IgD-negative memory B cell (primary cell): Measurements from ENCODE around the gene DSG2. TPM values are rescaled to one million over a fixed set of nuclear protein-coding genes. Genes with fewer than 3 reads are reported as not detected.

ENCODE experiments used
- H3K27ac Mint-ChIP-seq, 3 donors: one replicate each; pipeline ENCODE4 v1.8.0; 2020 to 2022; ENCODE audit warnings: mild to moderate bottlenecking in 3 of 3, mixed read lengths in 3 of 3, moderate library complexity in 1 of 3
- H3K27me3 Mint-ChIP-seq: one replicate; pipeline ENCODE4 v1.8.0; 2021; ENCODE audit warnings: mixed read lengths
- H3K36me3 Mint-ChIP-seq: one replicate; pipeline ENCODE4 v1.8.0; 2020; ENCODE audit warnings: mild to moderate bottlenecking, mixed read lengths
- H3K4me1 Mint-ChIP-seq, 3 donors: one replicate each; pipeline ENCODE4 v1.8.0; 2020 to 2022; ENCODE audit warnings: mixed read lengths in 3 of 3, mild to moderate bottlenecking in 1 of 3
- H3K4me3 Mint-ChIP-seq, 4 donors: one replicate each; pipeline ENCODE4 v1.8.0; 2020 to 2022; ENCODE audit warnings: mild to moderate bottlenecking in 4 of 4, mixed read lengths in 4 of 4, moderate library complexity in 3 of 4
- H3K9me3 Mint-ChIP-seq, 3 donors: one replicate each; pipeline ENCODE4 v1.8.0; 2020 to 2021; ENCODE audit warnings: mixed read lengths in 3 of 3, mild to moderate bottlenecking in 1 of 3
- polyA plus RNA-seq: library from polyadenylated mRNA; unstranded; fragments of 300-500 nt; fragmentation: Illumina TruSeq; gene quantifications from one replicate; pipeline ENCODE4 v1.2.3, GENCODE V29; 2021

Gene DSG2
- polyA plus RNA-seq, 1 donor from 2014 or later: not detected

- Mint-ChIP-seq H3K4me3 (no peak overlapping the region), H3K9me3 (no peaks in the 10 kb centered on the region), H3K4me1 (peaks cover 0 to 3% (median 0%) of the 10 kb centered on the region in 3 donors), H3K27ac (no peak overlapping the region), H3K36me3 (no peaks in the 10 kb centered on the region), H3K27me3 (peaks cover 14% of the 10 kb centered on the region)
These were observed 59.5 kb downstream of the DSG2 start for GRCh38 chr18:31557446-31557845.

GRCh38 chr18:31558567-31558966 lies 60.6 kb downstream of the DSG2 start:
- Mint-ChIP-seq H3K4me3 (no peak overlapping the region), H3K27me3 (peaks cover 14% of the 10 kb centered on the region), H3K9me3 (no peaks in the 10 kb centered on the region), H3K36me3 (no peaks in the 10 kb centered on the region), H3K4me1 (peaks cover 0 to 3% (median 0%) of the 10 kb centered on the region in 3 donors), H3K27ac (no peak overlapping the region)

DNA sequence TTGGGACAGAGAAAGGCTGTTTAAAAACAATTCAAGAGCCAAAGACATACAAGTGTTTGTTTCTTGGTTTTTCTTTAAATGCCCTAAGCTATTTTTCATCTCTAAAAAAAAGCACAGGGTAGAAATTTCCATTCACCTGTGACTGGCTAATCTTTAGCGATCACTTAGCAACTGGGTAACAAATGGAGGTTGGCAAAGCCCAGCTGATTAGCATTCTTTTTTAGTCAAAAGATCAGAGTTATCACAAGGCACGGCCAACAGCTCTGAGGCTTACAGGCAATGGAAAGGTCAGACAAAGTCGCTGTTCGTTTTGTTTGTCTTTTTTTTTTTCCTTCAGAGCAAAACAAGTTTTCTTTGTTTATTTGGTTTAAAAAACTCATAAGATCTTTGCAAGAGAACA lies 64.7 kb downstream of the DSG2 start:
- Mint-ChIP-seq H3K4me3 (no peak overlapping the region), H3K36me3 (no peaks in the 10 kb centered on the region), H3K27me3 (peaks cover 3% of the 10 kb centered on the region), H3K27ac (no peak overlapping the region), H3K4me1 (no peaks in the 10 kb centered on the region), H3K9me3 (no peaks in the 10 kb centered on the region)

DNA sequence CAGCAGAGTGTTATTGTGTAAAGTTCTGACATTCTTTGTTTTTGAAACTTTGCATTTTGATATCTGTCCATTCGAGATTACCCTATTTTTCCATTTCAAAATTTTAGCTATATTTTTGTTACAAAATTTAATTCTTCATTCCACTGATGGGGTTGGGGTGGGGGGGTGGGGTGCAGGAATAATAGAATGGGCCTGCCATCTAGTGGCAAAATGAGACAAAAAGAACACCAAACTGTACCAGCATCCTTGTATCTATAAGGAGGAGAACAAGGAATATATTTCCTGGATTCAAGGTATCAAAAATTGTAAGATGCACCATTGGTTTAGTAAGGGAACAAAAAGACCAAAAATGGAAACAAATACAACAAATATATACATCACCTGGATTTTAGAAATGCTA lies 65.8 kb downstream of the DSG2 start:
- Mint-ChIP-seq H3K36me3 (no peaks in the 10 kb centered on the region), H3K9me3 (no peaks in the 10 kb centered on the region), H3K4me1 (no peaks in the 10 kb centered on the region), H3K27me3 (peaks cover 3% of the 10 kb centered on the region), H3K4me3 (no peak overlapping the region), H3K27ac (no peak overlapping the region)

DNA sequence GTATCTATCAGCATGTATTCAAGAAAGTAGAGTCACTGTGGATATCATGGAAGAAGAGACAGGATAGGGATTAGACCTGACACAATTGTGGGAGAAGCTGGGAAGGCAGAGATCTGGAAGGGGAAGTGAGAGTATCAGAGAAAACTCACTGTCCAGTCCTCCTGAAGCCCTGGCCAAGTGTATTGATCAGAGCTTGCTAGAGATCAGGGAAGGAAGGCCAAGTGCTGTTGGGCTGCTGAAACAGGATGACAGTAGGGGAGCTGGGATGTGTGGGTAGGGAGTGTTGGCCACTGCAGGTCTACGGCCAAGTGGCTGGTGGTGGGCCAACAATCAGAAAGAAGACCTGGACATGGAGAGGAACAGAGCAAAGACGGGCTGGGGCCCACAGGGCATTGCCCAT lies 67.4 kb downstream of the DSG2 start:
- no peaks in the 10 kb centered on the region for H3K36me3 Mint-ChIP-seq
- no peaks in the 10 kb centered on the region for H3K4me1 Mint-ChIP-seq
- H3K27ac Mint-ChIP-seq: no peak overlapping the region
- no peak overlapping the region for H3K4me3 Mint-ChIP-seq
- H3K27me3 Mint-ChIP-seq: peaks cover 3% of the 10 kb centered on the region
- H3K9me3 Mint-ChIP-seq: no peaks in the 10 kb centered on the region

GRCh38 chr18:31565782-31566512 lies 68.0 kb downstream of the DSG2 start:
- H3K9me3 Mint-ChIP-seq: no peaks in the 10 kb centered on the region
- H3K36me3 Mint-ChIP-seq: no peaks in the 10 kb centered on the region
- H3K27me3 Mint-ChIP-seq: peaks cover 3% of the 10 kb centered on the region
- H3K27ac Mint-ChIP-seq: no peak overlapping the region
- H3K4me3 Mint-ChIP-seq: no peak overlapping the region
- H3K4me1 Mint-ChIP-seq: no peaks in the 10 kb centered on the region

DNA sequence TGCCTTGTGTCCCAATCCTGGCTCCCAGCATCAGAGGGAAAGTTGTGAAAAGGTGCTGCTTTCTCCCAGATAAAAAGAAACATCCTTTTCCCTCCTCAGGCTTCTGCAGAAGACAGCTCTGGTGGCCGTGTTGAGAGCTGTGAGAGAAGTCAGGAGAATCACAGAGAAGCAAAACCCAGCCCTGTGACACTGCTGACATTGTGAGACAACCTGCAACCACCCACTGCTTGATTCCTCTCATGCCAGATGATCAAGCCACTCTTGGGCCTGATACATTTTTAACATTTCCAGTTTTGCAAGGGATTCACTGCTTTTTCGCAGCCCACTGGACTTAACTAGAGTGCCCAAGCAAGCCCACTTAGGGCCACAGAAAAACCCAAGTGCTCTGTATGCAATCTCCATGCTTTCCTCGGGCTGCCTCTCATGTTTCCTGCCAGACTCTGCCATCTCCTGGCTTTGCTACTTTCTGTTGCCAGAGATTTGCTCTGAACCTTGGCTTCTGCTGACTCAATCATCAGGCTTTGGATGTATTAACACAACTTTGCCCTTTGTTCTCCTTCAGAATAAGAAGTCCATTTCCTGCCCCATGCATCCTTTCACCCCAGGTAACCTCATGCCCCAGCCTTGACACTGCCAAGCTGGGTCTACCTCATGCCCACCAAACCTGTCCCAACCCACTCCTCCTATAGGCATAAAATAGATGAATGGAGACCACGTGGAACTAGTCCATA lies 68.8 kb downstream of the DSG2 start:
- H3K27me3 Mint-ChIP-seq: peaks cover 3% of the 10 kb centered on the region
- H3K4me1 Mint-ChIP-seq: no peaks in the 10 kb centered on the region
- H3K4me3 Mint-ChIP-seq: no peak overlapping the region
- no peaks in the 10 kb centered on the region for H3K36me3 Mint-ChIP-seq
- no peak overlapping the region for H3K27ac Mint-ChIP-seq
- no peaks in the 10 kb centered on the region for H3K9me3 Mint-ChIP-seq

DNA sequence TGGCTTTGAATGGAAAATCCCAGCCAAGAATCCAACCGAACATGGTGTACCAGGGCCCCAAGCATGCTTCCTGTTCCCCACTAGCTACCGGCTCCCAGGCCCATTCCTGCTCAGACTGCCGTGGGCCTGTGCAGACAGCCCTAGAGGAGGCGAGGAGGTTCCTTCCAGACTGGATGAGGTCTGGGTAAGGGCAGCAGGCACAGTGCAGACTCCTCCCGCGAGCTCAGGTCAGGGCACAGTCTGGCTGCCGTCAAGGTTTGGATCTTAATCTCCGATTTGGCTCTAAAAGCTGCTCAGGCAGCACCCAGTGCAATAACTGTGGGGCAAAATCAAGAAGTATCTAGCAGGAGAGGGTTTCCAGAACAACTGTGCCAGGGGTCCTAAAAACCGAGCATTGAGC lies 74.4 kb downstream of the DSG2 start:
- Mint-ChIP-seq H3K27ac (no peak overlapping the region), H3K4me3 (no peak overlapping the region), H3K27me3 (peaks cover 4% of the 10 kb centered on the region), H3K9me3 (no peaks in the 10 kb centered on the region), H3K36me3 (no peaks in the 10 kb centered on the region), H3K4me1 (no peaks in the 10 kb centered on the region)

- H3K27me3 Mint-ChIP-seq: peaks cover 4% of the 10 kb centered on the region
- H3K4me3 Mint-ChIP-seq: no peak overlapping the region
- H3K9me3 Mint-ChIP-seq: no peaks in the 10 kb centered on the region
- no peaks in the 10 kb centered on the region for H3K36me3 Mint-ChIP-seq
- no peak overlapping the region for H3K27ac Mint-ChIP-seq
- no peaks in the 10 kb centered on the region for H3K4me1 Mint-ChIP-seq
These were observed 75.1 kb downstream of the DSG2 start for GRCh38 chr18:31573051-31573450.

DNA sequence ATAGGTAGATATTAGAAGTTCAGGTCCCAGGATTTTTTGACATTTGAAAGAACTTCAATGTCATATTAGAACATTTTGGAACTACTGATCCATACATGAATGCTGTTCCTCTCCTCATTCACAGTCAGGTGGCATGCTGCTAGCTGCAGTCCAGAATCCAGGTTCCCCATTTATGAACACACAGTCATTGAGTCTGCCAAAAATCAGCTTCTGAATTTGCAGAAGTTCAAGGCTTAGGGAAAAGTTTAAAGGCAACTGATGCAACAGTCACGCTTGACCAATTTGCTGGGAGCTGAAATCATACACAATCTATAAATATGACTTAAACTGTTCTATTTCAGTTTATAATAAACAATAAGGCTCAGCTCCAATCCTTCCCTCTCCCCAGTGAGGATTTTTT lies 76.4 kb downstream of the DSG2 start:
- no peaks in the 10 kb centered on the region for H3K9me3 Mint-ChIP-seq
- H3K27me3 Mint-ChIP-seq: peaks cover 4% of the 10 kb centered on the region
- H3K36me3 Mint-ChIP-seq: no peaks in the 10 kb centered on the region

DNA sequence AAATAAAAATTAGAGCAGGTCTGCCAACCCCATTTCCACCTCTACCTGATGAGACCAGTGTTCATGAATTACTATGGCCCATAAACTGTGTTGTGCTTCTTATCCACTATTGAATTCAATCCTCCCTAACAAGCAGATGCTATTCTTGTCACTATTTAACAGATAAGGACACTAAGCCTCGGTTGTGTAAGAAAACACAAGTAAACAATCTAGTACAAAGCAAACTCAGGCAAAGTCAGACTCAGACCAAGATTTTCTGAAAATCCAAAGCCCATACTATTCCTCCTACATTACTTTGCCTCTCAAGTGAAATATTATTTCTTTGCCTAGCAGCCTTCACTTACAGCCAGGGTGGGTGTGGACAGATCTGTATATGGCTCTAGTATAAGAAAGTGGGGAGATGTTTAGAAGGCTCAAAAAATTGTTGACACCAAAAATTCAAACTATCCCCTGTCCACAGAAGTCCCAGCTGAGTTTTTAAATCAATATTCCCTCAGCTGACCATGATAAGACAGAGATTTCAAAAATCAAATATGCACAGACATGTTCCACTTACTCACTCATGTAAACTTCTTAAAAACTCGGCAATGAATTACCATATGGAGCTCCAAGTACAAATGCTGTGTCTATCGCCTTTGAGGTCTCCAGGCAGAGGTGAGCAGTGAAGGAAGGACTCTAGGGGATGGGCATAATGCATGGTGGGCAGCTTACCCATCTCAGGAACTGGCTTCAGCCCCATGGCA lies 77.7 kb downstream of the DSG2 start:
- Mint-ChIP-seq H3K9me3 (no peaks in the 10 kb centered on the region), H3K27ac (no peak overlapping the region), H3K27me3 (peaks cover 4% of the 10 kb centered on the region), H3K36me3 (no peaks in the 10 kb centered on the region), H3K4me1 (no peaks in the 10 kb centered on the region), H3K4me3 (no peak overlapping the region)

More for the DNA sequence above, 76.4 kb downstream of the DSG2 start:
- Mint-ChIP-seq H3K4me3 (no peak overlapping the region), H3K27ac (no peak overlapping the region), H3K4me1 (no peaks in the 10 kb centered on the region)

DNA sequence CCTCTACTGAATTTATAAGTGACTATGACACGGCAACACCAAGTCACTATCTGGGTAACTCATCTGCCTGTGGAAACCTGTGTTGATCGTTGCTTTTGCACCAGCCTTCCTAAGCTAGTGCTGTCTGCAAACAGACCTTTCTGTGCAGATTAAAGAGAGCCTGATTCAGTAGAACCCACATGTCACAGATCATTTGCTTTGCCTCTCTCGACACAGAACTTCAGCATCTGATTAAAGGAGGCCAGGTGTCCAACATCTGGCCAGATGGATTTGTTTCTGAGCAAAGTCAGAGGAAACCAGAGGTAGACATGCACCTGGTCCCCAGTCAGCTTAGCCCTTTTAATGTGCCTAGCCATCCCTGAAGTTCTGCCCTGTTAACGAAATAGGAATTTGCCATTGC lies 78.7 kb downstream of the DSG2 start:
- peaks cover 4% of the 10 kb centered on the region for H3K27me3 Mint-ChIP-seq
- H3K9me3 Mint-ChIP-seq: no peaks in the 10 kb centered on the region
- H3K36me3 Mint-ChIP-seq: no peaks in the 10 kb centered on the region
- no peak overlapping the region for H3K4me3 Mint-ChIP-seq
- no peaks in the 10 kb centered on the region for H3K4me1 Mint-ChIP-seq
- H3K27ac Mint-ChIP-seq: no peak overlapping the region

- no peaks in the 10 kb centered on the region for H3K9me3 Mint-ChIP-seq
- H3K36me3 Mint-ChIP-seq: no peaks in the 10 kb centered on the region
- no peaks in the 10 kb centered on the region for H3K4me1 Mint-ChIP-seq
- peaks cover 4% of the 10 kb centered on the region for H3K27me3 Mint-ChIP-seq
- no peak overlapping the region for H3K27ac Mint-ChIP-seq
- H3K4me3 Mint-ChIP-seq: no peak overlapping the region
These were observed 79.2 kb downstream of the DSG2 start for GRCh38 chr18:31577195-31577594.

DNA sequence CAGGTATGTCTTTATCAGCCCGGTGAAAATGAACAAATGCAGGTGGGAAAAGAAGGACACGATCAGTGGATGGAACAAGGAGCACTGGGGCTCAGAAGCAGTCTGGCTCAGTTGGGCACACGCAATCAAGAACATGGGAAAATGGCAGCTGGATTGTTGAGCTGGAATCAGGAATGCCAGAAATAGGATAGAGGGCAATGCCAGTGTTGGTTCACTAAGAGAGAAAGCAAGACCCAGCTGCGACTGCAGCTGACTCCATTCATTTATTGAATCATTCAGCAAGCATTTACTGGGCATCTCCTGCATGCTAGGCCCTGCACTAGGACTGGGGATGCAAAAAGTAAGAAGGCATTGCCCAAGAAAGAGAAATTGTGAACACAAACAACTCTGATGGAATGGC lies 80.1 kb downstream of the DSG2 start:
- no peak overlapping the region for H3K4me3 Mint-ChIP-seq
- no peak overlapping the region for H3K27ac Mint-ChIP-seq
- H3K36me3 Mint-ChIP-seq: no peaks in the 10 kb centered on the region
- H3K4me1 Mint-ChIP-seq: no peaks in the 10 kb centered on the region
- no peaks in the 10 kb centered on the region for H3K27me3 Mint-ChIP-seq
- H3K9me3 Mint-ChIP-seq: no peaks in the 10 kb centered on the region

- Mint-ChIP-seq H3K36me3 (no peaks in the 10 kb centered on the region), H3K4me1 (no peaks in the 10 kb centered on the region), H3K27me3 (no peaks in the 10 kb centered on the region), H3K4me3 (no peak overlapping the region), H3K9me3 (no peaks in the 10 kb centered on the region), H3K27ac (no peak overlapping the region)
These were observed 81.4 kb downstream of the DSG2 start for GRCh38 chr18:31579375-31579774.
